ENCODE data around the gene FLRT2. TPM values are rescaled to one million over a fixed set of nuclear protein-coding genes. Genes with fewer than 3 reads are reported as not detected.

FLRT2 gene
- total and polyA plus RNA-seq, 2 of the 4 experiments (the other 2 are of a cell fraction), result 10.2 to 13.1 TPM

DNA sequence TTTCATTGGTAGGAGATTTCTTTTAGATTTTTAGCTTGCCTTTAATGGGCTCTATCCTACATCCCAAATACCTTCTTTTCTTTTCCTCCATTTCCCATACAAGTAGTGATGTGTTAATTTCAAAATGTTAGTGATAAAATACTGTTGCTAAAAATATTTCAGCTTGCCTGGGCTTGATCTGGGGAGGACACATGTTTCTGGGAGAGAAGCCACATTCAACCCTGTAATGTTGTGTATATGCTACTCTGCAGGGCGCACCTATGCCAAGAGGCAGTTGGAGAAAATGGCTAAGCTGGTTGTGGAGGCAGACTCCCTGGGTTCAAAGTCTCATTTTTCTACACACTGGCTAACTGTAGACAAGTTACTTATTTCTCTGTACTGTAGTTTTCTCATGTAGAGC, 26.3 kb downstream of the FLRT2 start:
- in situ Hi-C loops (cut with MboI; ENCODE audit: low sequenced_read_pairs) (no loop called here), intact Hi-C loops (cut with micrococcal nuclease) (no loop called here), dilution Hi-C loops (cut with HindIII; ENCODE audit: low sequenced_read_pairs, unreplicated experiment) (no loop called here)
- Histone ChIP-seq H4K5ac (ENCODE audit: low read depth, low read length) (no peak overlapping the region), H3K14ac (replicated peaks; ENCODE audit: low read depth, low read length) (no peak overlapping the region), H4K20me1 (ENCODE audit: insufficient read depth, low read length) (no peaks in the 10 kb centered on the region; the same call in 1 of the 2 replicates), H3K9ac (ENCODE audit: low read depth, low read length) (no peak overlapping the region), H2AK9ac (replicated peaks; ENCODE audit: low read depth, low read length, poor library complexity) (no peak overlapping the region), H3K36me3 (ENCODE audit: control insufficient read depth, insufficient read depth, low read length) (peaks cover 6% of the 10 kb centered on the region), H3K56ac (ENCODE audit: extremely low read depth, insufficient read depth, low read length) (no peak overlapping the region), H2BK5ac (ENCODE audit: low read depth, low read length, poor library complexity, severe bottlenecking) (no peak overlapping the region), H4K91ac (ENCODE audit: insufficient read depth, low read depth, low read length) (no peak overlapping the region), H3K4me2 (ENCODE audit: low read depth, low read length) (no peak overlapping the region), H3K23ac (ENCODE audit: low read depth, low read length) (no peak overlapping the region), H2AK5ac (ENCODE audit: low read depth, low read length) (no peak overlapping the region), H3K4me1 (ENCODE audit: control insufficient read depth, insufficient read depth, low read length) (no peaks in the 10 kb centered on the region; the same call in 1 of the 2 replicates), H3K4ac (ENCODE audit: low read depth, low read length) (no peak overlapping the region), H2BK15ac (ENCODE audit: low read depth, low read length) (no peak overlapping the region), H3K9me3 (ENCODE audit: control insufficient read depth, insufficient read depth, low read length) (no peaks in the 10 kb centered on the region), H3K9me1 (ENCODE audit: insufficient read depth, low read length) (no peaks in the 10 kb centered on the region; the same call in 1 of the 2 replicates), H3K4me3 (ENCODE audit: insufficient read depth, low read depth, low read length) (no peak overlapping the region), H2BK20ac (ENCODE audit: low read depth, low read length) (no peak overlapping the region), H3K18ac (ENCODE audit: low read depth, low read length) (no peak overlapping the region), H3K27ac (ENCODE audit: insufficient read depth, low read length) (no peak overlapping the region), H2AFZ (replicated peaks; ENCODE audit: low read length, poor library complexity) (no peak overlapping the region), H4K8ac (ENCODE audit: low read depth in 2 of 2, low read length in 2 of 2) (no peak overlapping the region), H2BK120ac (ENCODE audit: low read depth, low read length) (no peak overlapping the region), H3K79me1 (ENCODE audit: low read depth in 1 of 2, low read length in 2 of 2) (peaks cover 2% of the 10 kb centered on the region in 2 experiments; a peak in 2 of 4 replicates), H3K27me3 (ENCODE audit: control insufficient read depth, insufficient read depth, low read length) (no peaks in the 10 kb centered on the region)
- POLR2A ChIA-PET (ENCODE audit: unreplicated experiment), result no interaction called here
- no peak for DNase-seq
- TF ChIP-seq MAZ (IDR thresholded peaks at IDR 0.05; ENCODE audit: borderline replicate concordance, low read depth, low read length) (no peak), SMC3 (IDR thresholded peaks at IDR 0.05; ENCODE audit: low read depth, low read length) (no peak), POLR2A (IDR thresholded peaks at IDR 0.05; ENCODE audit: low read depth, low read length) (no peak), RFX5 (IDR thresholded peaks at IDR 0.05; ENCODE audit: low read depth, low read length) (no peak), CEBPB (IDR thresholded peaks at IDR 0.05; ENCODE audit: low read depth, low read length) (no peak), RCOR1 (IDR thresholded peaks at IDR 0.05; ENCODE audit: insufficient replicate concordance, low read length) (no peak), RAD21 (IDR thresholded peaks at IDR 0.05; ENCODE audit: low read length) (no peak), NFE2L2 (IDR thresholded peaks at IDR 0.05; ENCODE audit: low read depth, low read length) (no peak), FOS (IDR thresholded peaks at IDR 0.05; ENCODE audit: low read depth, low read length) (no peak), BHLHE40 (IDR thresholded peaks at IDR 0.05; ENCODE audit: low read depth, low read length) (no peak), MAFK (IDR thresholded peaks at IDR 0.05; ENCODE audit: low read depth, low read length) (no peak), CHD1 (IDR thresholded peaks at IDR 0.05; ENCODE audit: low read depth, low read length) (no peak), MXI1 (IDR thresholded peaks at IDR 0.05; ENCODE audit: borderline replicate concordance, low read depth, low read length) (no peak)
- TF ChIP-seq, protein P1, sequence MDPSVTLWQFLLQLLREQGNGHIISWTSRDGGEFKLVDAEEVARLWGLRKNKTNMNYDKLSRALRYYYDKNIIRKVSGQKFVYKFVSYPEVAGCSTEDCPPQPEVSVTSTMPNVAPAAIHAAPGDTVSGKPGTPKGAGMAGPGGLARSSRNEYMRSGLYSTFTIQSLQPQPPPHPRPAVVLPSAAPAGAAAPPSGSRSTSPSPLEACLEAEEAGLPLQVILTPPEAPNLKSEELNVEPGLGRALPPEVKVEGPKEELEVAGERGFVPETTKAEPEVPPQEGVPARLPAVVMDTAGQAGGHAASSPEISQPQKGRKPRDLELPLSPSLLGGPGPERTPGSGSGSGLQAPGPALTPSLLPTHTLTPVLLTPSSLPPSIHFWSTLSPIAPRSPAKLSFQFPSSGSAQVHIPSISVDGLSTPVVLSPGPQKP (IDR thresholded peaks at IDR 0.05; ENCODE audit: borderline replicate concordance, low read depth, low read length), result no peak
- TF ChIP-seq, protein P2, sequence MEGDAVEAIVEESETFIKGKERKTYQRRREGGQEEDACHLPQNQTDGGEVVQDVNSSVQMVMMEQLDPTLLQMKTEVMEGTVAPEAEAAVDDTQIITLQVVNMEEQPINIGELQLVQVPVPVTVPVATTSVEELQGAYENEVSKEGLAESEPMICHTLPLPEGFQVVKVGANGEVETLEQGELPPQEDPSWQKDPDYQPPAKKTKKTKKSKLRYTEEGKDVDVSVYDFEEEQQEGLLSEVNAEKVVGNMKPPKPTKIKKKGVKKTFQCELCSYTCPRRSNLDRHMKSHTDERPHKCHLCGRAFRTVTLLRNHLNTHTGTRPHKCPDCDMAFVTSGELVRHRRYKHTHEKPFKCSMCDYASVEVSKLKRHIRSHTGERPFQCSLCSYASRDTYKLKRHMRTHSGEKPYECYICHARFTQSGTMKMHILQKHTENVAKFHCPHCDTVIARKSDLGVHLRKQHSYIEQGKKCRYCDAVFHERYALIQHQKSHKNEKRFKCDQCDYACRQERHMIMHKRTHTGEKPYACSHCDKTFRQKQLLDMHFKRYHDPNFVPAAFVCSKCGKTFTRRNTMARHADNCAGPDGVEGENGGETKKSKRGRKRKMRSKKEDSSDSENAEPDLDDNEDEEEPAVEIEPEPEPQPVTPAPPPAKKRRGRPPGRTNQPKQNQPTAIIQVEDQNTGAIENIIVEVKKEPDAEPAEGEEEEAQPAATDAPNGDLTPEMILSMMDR (conservative IDR thresholded peaks at IDR 0.05; ENCODE audit: low read depth, low read length), result no peak
- TF ChIP-seq, protein P3, sequence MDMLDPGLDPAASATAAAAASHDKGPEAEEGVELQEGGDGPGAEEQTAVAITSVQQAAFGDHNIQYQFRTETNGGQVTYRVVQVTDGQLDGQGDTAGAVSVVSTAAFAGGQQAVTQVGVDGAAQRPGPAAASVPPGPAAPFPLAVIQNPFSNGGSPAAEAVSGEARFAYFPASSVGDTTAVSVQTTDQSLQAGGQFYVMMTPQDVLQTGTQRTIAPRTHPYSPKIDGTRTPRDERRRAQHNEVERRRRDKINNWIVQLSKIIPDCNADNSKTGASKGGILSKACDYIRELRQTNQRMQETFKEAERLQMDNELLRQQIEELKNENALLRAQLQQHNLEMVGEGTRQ (IDR thresholded peaks at IDR 0.05; ENCODE audit: low read depth, low read length), result no peak
- ATAC-seq (ENCODE audit: low read depth), result no peak
- no CpG with 5 or more reads among the region's 1 CpG for WGBS, 2 experiments (ENCODE audit: extremely low coverage in 2 of 2, insufficient read length in 1 of 2)
- CTCF ChIA-PET, result no interaction called here
- no TSS peak for BruUV-seq (replicated peaks)
